Effector memory CD4-positive, alpha-beta T cell (primary cell): ENCODE measurements around the gene E2F1.
"Not testable (repeated sequence)": the region's sequence is repeated elsewhere in the genome, so short reads cannot be mapped to it uniquely, and the experiment has no call there.

Experiments
- DNase-seq, 3 donors: peaks; one replicate each; pipeline ENCODE4 v3.0.0-alpha.2; 2020
- H3K27ac ChIP-seq: 2 replicates; pipeline ENCODE4 v1.7.0; 2013; ENCODE audit warnings: mild to moderate bottlenecking, low read length, moderate library complexity; ENCODE audit not compliant: insufficient read depth, poor library complexity, severe bottlenecking
- H3K27me3 ChIP-seq: replicated peaks from 2 replicates; pipeline ENCODE4 v1.7.0; 2013; ENCODE audit warnings: mild to moderate bottlenecking, low read length; ENCODE audit not compliant: insufficient read depth, control insufficient read depth, poor library complexity, severe bottlenecking
- H3K36me3 ChIP-seq: 2 replicates; pipeline ENCODE4 v1.7.0; 2013; ENCODE audit warnings: mild to moderate bottlenecking, low read length, moderate library complexity; ENCODE audit not compliant: control insufficient read depth, insufficient read depth
- H3K4me1 ChIP-seq: 2 replicates; pipeline ENCODE4 v1.7.0; 2013; ENCODE audit warnings: low read length, mild to moderate bottlenecking; ENCODE audit not compliant: control insufficient read depth, insufficient read depth, poor library complexity, severe bottlenecking
- H3K4me3 ChIP-seq: 2 replicates; pipeline ENCODE4 v1.7.0; 2013; ENCODE audit warnings: low read length, low read depth, mild to moderate bottlenecking; ENCODE audit not compliant: insufficient read depth, poor library complexity, severe bottlenecking
- H3K9me3 ChIP-seq: 2 replicates; pipeline ENCODE4 v1.7.0; 2013; ENCODE audit warnings: mild to moderate bottlenecking, low read length, moderate library complexity; ENCODE audit not compliant: control insufficient read depth

E2F1 gene

DNA sequence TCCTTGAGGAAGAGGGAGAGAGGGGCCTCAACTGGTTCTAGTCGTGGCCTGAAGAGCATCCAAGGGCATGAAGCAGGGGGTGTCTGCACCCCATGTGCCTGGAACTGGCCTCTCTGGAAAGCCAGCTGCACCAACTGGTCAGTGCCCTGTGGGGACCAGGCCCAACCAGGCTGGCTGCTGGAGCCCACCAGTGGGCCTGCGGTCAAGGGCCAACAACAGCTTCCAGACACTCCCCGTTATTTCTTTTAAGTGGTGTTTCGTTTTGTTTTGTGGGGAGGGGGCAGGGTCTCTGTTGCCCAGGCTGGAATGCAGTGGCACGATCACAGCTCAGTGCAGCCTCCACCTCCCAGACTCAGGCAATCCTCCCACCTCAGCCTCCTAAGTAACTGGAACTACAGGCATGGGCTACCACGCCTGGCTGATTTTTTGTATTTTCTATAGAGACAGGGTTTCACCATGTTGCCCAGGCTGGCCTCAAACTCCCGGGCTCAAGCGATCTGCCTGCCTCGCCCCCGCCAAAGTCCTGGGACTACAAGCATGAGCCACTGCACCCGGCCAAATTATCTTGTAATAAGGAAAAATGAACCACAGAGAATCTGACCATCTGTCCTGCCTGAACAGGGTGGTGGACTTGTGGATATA is 36.0 kb downstream of the E2F1 start:
- no peak overlapping the region for H3K4me3 ChIP-seq
- no peak overlapping the region for H3K27ac ChIP-seq
- H3K36me3 ChIP-seq = peaks cover 4% of the 10 kb centered on the region
- H3K27me3 ChIP-seq = no peaks in the 10 kb centered on the region
- H3K4me1 ChIP-seq = no peaks in the 10 kb centered on the region
- no peaks in the 10 kb centered on the region for H3K9me3 ChIP-seq
- DNase-seq = no peak

DNA sequence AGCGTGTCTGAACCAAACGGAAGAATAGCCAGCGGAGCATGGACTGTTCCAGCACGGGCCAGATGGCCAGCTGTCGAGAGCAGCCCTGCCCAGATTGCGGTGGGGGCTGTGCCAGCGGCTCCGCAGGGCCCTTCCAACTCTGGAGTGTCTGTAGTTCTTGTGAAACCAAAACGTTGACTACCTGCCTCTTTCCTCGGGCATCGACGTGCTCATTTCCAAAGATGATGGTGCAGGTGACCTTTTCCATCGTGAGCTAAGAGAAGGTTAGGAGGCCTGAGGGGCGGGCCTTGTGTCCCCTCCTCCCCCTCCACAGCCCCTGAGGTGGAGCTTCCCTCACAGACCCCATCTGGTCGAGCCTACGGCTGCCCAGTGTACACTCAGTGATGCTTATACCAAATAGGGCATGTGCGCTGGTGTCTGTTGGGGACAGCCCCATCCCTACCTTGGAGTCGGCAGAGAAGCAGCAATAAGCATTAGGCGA is 36.9 kb downstream of the E2F1 start:
- H3K9me3 ChIP-seq = no peaks in the 10 kb centered on the region
- no peak overlapping the region for H3K4me3 ChIP-seq
- no peaks in the 10 kb centered on the region for H3K4me1 ChIP-seq
- no peak for DNase-seq
- H3K27ac ChIP-seq = no peak overlapping the region
- peaks cover 14% of the 10 kb centered on the region for H3K36me3 ChIP-seq
- no peaks in the 10 kb centered on the region for H3K27me3 ChIP-seq

DNA sequence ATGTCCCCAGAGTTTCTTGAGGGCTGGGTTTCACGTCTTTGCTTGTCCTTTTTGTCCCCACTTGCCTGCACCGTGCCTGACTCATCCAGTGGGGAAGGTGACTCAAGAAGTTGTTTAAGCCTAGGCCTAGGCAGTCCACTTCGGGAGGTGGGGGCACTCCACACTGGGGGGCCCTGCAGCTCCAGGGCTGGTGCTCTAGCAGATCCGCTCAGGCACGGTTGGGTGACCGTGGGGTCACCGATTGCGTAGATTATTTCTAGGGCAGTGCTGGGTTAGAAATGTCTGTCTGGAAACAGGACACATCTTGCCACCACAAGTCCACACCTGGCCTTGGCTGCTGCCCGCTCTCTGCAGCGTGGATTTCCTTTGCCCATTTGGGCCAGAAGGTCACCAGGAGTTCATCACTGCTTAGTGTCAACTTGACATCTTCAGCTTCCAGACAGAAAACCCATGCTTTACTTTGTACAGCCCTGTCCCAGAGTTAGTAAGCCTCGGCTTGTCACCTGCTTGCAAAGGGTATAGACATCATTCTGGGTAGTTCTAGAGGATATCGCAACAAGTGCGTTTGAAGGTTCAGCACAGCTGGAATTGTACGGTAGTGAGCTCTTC is 37.7 kb downstream of the E2F1 start:
- peaks cover 17% of the 10 kb centered on the region for H3K36me3 ChIP-seq
- H3K9me3 ChIP-seq = no peaks in the 10 kb centered on the region
- no peaks in the 10 kb centered on the region for H3K4me1 ChIP-seq
- DNase-seq = no peak
- H3K27ac ChIP-seq = no peak overlapping the region
- H3K27me3 ChIP-seq = no peaks in the 10 kb centered on the region
- no peak overlapping the region for H3K4me3 ChIP-seq

DNA sequence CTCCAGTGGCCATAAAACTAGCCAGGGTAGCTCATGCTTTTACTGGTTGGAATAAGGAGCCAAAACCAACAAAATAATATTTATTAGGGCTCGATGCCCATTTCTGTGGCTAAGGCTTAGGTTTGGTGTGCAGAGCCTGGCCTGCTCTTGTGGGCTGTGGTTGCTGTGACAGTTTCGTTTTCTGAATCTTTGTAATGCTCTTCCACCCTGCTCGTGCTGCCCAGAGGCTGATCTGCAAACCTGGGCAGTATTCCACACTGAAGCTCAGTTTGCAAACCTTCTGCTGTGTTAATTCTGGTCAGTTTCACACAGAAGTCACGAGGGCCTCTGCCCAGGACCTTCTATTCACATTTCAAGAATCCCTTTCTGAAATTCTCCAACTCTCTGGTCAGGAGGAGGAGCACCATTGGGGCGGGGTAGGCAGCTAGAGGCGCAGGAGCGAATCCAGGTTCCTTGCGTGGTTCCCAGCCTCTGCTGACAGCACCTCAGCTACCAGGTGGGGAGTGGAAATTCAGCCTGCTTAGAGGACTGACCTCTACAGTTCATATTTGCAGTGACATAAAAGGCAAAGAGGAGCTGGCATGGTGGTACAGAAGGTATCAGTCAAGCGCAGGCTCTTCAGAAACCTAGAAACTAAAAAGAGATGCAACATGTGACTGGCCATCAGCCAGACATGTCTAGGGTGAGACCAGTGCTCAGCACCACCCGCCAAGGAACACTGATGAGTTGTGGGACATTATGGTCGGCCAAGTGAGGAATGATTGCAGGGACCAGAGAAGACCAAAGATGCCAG is 38.4 kb downstream of the E2F1 start:
- DNase-seq = no peak
- no peaks in the 10 kb centered on the region for H3K9me3 ChIP-seq
- H3K36me3 ChIP-seq = peaks cover 17% of the 10 kb centered on the region
- H3K27ac ChIP-seq = no peak overlapping the region
- no peak overlapping the region for H3K4me3 ChIP-seq
- no peaks in the 10 kb centered on the region for H3K4me1 ChIP-seq
- no peaks in the 10 kb centered on the region for H3K27me3 ChIP-seq

DNA sequence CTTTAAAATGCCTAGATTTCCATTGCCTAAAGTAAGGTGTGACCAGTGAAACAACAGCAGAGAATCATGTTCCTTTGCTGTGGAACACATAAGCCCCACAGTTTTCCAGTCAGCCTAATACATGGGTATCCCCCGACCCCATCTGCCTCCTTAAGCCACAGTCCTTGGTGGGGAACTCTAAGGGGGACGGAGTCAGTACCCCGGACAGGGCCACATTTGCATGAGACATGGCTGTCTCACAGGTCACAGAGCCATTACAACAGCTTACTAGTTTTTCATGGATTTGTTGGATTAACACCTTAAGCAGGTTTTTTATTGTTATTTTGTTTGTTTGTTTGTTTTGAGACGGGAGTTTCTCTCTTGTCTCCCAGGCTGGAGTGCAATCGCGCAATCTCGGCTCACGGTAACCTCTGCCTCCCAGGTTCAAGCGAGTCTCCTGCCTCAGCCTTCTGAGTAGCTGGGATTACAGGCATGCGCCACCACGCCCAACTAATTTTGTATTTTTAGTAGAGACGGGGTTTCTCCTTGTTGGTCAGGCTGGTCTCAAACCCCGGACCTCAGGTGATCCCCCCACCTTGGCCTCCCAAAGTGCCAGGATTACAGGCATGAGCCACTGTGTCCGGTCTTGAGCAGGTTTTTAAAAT is 39.1 kb downstream of the E2F1 start:
- H3K4me3 ChIP-seq, H3K27me3 ChIP-seq, DNase-seq, H3K27ac ChIP-seq, H3K4me1 ChIP-seq, H3K9me3 ChIP-seq: not testable (repeated sequence)
- H3K36me3 ChIP-seq = peaks cover 17% of the 10 kb centered on the region

DNA sequence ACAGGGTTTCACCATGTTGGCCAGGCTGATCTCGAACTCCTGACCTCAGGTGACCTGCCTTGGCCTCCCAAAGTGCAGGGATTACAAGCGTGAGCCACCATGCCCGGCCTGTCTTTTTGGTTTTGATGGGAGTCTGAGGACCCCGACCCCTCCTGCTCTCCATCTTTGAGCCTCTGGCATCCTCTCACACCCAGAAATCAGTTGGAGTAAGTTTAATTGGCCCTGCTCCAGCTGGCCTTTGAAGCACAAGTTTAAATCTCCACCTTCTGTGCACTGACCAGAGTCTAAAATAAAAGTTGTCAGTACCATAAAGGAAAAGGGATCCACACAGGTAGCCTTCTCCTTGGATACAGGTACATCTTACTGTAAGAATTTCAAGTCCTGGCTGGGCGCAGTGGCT is 40.0 kb downstream of the E2F1 start:
- DNase-seq = no peak
- no peak overlapping the region for H3K4me3 ChIP-seq

DNA sequence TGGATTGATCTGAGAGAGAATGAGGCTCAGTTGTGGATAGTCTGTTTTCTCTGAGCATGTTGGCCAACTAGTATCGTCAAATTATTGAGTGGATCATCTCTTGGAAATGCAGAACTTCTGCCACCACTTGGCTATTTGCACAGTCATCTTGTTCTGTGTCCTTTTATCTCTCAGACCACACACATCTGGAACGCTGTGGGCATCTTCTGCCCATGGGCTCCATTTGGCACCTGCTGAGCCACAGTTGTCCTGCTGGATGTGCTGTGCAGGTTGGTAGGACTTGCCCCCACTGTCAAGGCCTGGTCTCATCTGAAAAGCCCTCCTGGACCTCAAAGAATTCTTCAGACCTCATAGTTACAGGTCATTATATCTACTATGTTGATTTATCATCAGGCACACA is 40.8 kb downstream of the E2F1 start:
- Histone ChIP-seq H3K4me3 (no peak overlapping the region), H3K27ac (no peak overlapping the region), H3K4me1 (no peaks in the 10 kb centered on the region), H3K36me3 (peaks cover 21% of the 10 kb centered on the region), H3K27me3 (no peaks in the 10 kb centered on the region), H3K9me3 (no peaks in the 10 kb centered on the region)
- DNase-seq = no peak

More for the DNA sequence above, 40.0 kb downstream of the E2F1 start:
- no peaks in the 10 kb centered on the region for H3K4me1 ChIP-seq
- peaks cover 17% of the 10 kb centered on the region for H3K36me3 ChIP-seq
- no peaks in the 10 kb centered on the region for H3K9me3 ChIP-seq
- no peak overlapping the region for H3K27ac ChIP-seq
- no peaks in the 10 kb centered on the region for H3K27me3 ChIP-seq

DNA sequence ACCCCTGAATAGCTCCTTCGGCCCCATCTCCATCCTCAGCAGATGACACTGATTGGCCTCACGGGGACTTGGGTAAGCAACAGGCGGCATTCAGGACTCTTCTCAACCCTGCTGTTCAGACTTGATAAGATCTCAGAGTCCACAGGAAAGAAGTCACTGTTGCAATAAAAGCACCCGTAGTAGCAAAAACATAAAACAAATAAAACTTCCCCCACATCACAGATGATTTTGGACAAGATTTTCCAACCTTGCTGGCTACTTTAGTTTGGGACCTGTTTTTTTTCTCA is 41.2 kb downstream of the E2F1 start:
- no peak for DNase-seq
- no peak overlapping the region for H3K4me3 ChIP-seq
- H3K9me3 ChIP-seq = no peaks in the 10 kb centered on the region
- H3K4me1 ChIP-seq = no peaks in the 10 kb centered on the region
- H3K27me3 ChIP-seq = no peaks in the 10 kb centered on the region
- no peak overlapping the region for H3K27ac ChIP-seq
- peaks cover 25% of the 10 kb centered on the region for H3K36me3 ChIP-seq

DNA sequence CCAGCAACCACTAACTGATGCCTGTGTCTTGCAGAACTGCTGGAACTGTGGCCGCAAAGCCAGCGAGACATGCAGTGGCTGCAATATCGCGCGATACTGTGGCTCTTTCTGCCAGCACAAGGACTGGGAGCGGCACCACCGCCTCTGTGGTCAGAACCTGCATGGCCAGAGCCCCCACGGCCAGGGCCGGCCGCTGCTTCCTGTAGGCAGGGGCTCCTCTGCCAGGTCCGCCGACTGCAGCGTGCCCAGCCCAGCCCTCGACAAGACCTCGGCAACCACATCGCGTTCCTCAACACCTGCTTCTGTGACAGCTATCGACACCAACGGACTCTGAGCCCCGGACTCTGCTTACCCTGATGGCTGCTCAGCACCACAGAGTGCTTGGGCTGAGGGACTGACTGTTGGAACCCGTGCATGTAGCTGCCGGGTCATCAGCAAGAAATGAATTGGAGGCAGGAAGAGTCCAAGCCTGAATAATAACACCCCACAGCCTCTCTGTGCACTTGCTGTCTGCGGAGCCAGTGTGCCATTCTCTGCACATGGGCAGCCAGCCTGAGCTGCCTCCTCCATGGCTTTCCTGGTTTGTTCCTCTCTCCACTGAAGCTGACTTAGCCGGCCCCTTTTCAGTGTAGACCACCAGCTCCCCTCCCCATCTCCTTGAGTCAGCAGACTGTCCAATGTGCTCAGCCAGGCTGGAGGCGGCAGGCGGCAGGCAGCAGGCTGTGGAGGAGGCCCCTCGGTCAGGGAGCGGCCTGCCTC is 41.7 kb downstream of the E2F1 start:
- H3K9me3 ChIP-seq = no peaks in the 10 kb centered on the region
- no peaks in the 10 kb centered on the region for H3K4me1 ChIP-seq
- no peak for DNase-seq
- no peaks in the 10 kb centered on the region for H3K27me3 ChIP-seq
- H3K36me3 ChIP-seq = peaks cover 30% of the 10 kb centered on the region
- H3K27ac ChIP-seq = no peak overlapping the region
- H3K4me3 ChIP-seq = no peak overlapping the region
